ENCODE measurements around the gene LRP1B.

LRP1B gene

GRCh38 chr2:141490886-141491285 is 639.9 kb downstream of the LRP1B start:
- Histone ChIP-seq H2AFZ (ENCODE audit: low read depth) (no peak overlapping the region), H3K36me3 (ENCODE audit: insufficient read depth) (no peaks in the 10 kb centered on the region), H3K4me1 (ENCODE audit: low read depth, poor library complexity, severe bottlenecking) (no peaks in the 10 kb centered on the region), H3K27me3 (ENCODE audit: insufficient read depth, low read depth) (no peaks in the 10 kb centered on the region), H3K4me3 (IDR thresholded peaks at IDR 0.05; ENCODE audit: insufficient read depth, low read depth, low read length) (no peak overlapping the region), H3K4me2 (no peak overlapping the region), H3K79me2 (ENCODE audit: insufficient read depth, low read depth) (no peaks in the 10 kb centered on the region), H3K27ac (no peak overlapping the region), H4K20me1 (ENCODE audit: insufficient read depth) (no peaks in the 10 kb centered on the region), H3K9ac (no peak overlapping the region)
- TF ChIP-seq CTCF (conservative IDR thresholded peaks at IDR 0.05; ENCODE audit: low read depth, low read length) = no peak

- Histone ChIP-seq H2AFZ (ENCODE audit: low read depth) (no peak overlapping the region), H3K27ac (no peak overlapping the region), H3K4me3 (IDR thresholded peaks at IDR 0.05; ENCODE audit: insufficient read depth, low read depth, low read length) (no peak overlapping the region), H3K4me2 (no peak overlapping the region), H3K36me3 (ENCODE audit: insufficient read depth) (no peaks in the 10 kb centered on the region), H3K4me1 (ENCODE audit: low read depth, poor library complexity, severe bottlenecking) (no peaks in the 10 kb centered on the region), H4K20me1 (ENCODE audit: insufficient read depth) (no peaks in the 10 kb centered on the region), H3K27me3 (ENCODE audit: insufficient read depth, low read depth) (no peaks in the 10 kb centered on the region), H3K79me2 (ENCODE audit: insufficient read depth, low read depth) (no peaks in the 10 kb centered on the region), H3K9ac (no peak overlapping the region)
- TF ChIP-seq CTCF (conservative IDR thresholded peaks at IDR 0.05; ENCODE audit: low read depth, low read length) = no peak
Measured at GRCh38 chr2:141482697-141483096, 648.1 kb downstream of the LRP1B start.

DNA sequence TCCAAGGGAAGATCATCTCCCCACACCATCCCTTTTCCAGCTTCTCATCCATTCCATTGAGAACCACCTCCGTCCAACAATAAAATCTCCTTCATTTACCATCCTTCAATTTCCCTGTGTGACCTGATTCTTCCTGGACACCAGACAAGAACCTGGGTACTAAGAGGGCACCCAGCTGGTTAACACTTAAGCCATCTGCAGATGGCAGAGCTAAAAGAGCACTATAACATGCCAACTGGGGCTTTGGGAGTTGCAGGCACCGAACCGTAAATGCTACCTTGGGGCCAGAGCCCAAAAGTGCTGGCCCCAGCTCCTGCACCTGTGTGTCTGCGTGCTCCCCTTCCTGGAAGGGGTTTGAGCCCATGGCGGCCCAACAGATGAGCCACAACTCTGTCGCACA is 655.0 kb downstream of the LRP1B start:
- no peak overlapping the region for H3K9ac ChIP-seq
- H3K27ac ChIP-seq = no peak overlapping the region
- H3K36me3 ChIP-seq (ENCODE audit: insufficient read depth) = no peaks in the 10 kb centered on the region
- no peaks in the 10 kb centered on the region for H3K27me3 ChIP-seq (ENCODE audit: insufficient read depth, low read depth)
- no peaks in the 10 kb centered on the region for H4K20me1 ChIP-seq (ENCODE audit: insufficient read depth)
- no peaks in the 10 kb centered on the region for H3K79me2 ChIP-seq (ENCODE audit: insufficient read depth, low read depth)
- no peak overlapping the region for H2AFZ ChIP-seq (ENCODE audit: low read depth)
- no peaks in the 10 kb centered on the region for H3K4me1 ChIP-seq (ENCODE audit: low read depth, poor library complexity, severe bottlenecking)
- H3K4me3 ChIP-seq (IDR thresholded peaks at IDR 0.05; ENCODE audit: insufficient read depth, low read depth, low read length) = no peak overlapping the region
- no peak for TF ChIP-seq CTCF (conservative IDR thresholded peaks at IDR 0.05; ENCODE audit: low read depth, low read length)
- H3K4me2 ChIP-seq = no peak overlapping the region

DNA sequence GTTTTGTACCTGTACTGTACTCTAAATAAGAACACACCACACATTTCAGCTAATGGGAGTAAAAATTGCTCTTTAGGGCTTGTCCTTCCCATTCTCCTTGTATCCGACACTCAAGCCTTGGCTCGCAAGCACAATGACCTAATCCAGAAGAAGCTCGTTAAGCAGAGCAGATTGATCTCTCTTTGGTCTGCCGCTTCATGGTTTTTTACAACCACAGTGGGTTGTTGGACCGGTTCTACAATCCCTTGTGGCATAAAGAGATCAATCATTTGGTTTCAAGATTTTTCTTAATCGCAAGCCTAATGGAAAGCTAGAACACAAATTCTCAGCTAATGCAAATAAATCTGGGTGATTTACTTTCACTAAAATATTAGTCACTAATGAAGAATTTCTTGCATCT is 662.1 kb downstream of the LRP1B start:
- TF ChIP-seq CTCF (conservative IDR thresholded peaks at IDR 0.05; ENCODE audit: low read depth, low read length) = no peak
- Histone ChIP-seq H3K36me3 (ENCODE audit: insufficient read depth) (no peaks in the 10 kb centered on the region), H3K27ac (no peak overlapping the region), H3K4me1 (ENCODE audit: low read depth, poor library complexity, severe bottlenecking) (no peaks in the 10 kb centered on the region), H2AFZ (ENCODE audit: low read depth) (no peak overlapping the region), H3K79me2 (ENCODE audit: insufficient read depth, low read depth) (no peaks in the 10 kb centered on the region), H3K27me3 (ENCODE audit: insufficient read depth, low read depth) (no peaks in the 10 kb centered on the region), H3K9ac (no peak overlapping the region), H4K20me1 (ENCODE audit: insufficient read depth) (no peaks in the 10 kb centered on the region), H3K4me2 (no peak overlapping the region), H3K4me3 (IDR thresholded peaks at IDR 0.05; ENCODE audit: insufficient read depth, low read depth, low read length) (no peak overlapping the region)

- Histone ChIP-seq H3K4me1 (ENCODE audit: low read depth, poor library complexity, severe bottlenecking) (no peaks in the 10 kb centered on the region), H3K27me3 (ENCODE audit: insufficient read depth, low read depth) (no peaks in the 10 kb centered on the region), H3K79me2 (ENCODE audit: insufficient read depth, low read depth) (no peaks in the 10 kb centered on the region), H4K20me1 (ENCODE audit: insufficient read depth) (no peaks in the 10 kb centered on the region), H3K4me2 (no peak overlapping the region), H3K9ac (no peak overlapping the region), H3K36me3 (ENCODE audit: insufficient read depth) (no peaks in the 10 kb centered on the region), H2AFZ (ENCODE audit: low read depth) (no peak overlapping the region), H3K4me3 (IDR thresholded peaks at IDR 0.05; ENCODE audit: insufficient read depth, low read depth, low read length) (no peak overlapping the region), H3K27ac (no peak overlapping the region)
- TF ChIP-seq CTCF (conservative IDR thresholded peaks at IDR 0.05; ENCODE audit: low read depth, low read length) = no peak
Measured at GRCh38 chr2:141467331-141467730, 663.5 kb downstream of the LRP1B start.

All from KMS-11 (cell line).